Measurements from ENCODE around the gene NOPCHAP1. TPM values are rescaled to one million over a fixed set of nuclear protein-coding genes. Genes with fewer than 3 reads are reported as not detected.

Gene NOPCHAP1
- total RNA-seq, 1 experiment from 2014 or later: 25.6 TPM

DNA sequence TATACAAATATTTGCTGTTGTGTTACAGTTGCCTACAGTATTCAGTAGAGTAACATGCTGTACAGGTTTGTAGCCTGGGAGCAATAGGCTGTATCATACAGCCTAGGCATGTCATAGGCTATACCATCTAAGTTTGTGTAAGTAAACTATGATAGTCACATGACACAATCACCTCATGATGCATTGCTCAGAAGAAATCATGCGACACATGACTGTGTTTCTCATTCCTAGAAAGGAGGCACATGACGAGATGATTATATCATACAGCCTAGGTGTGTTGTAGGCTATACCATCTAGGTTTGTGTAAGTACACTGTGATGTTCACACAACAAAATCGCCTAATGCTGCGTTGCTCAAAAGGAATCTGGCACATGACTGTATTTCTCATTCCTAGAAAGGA, 31.9 kb downstream of the NOPCHAP1 start:
- Histone ChIP-seq H3K4me3 (replicated peaks in 1 of 2; ENCODE audit: low read depth in 1 of 2, low read length in 2 of 2) (no peak overlapping the region), H4K20me1 (ENCODE audit: insufficient read depth) (no peaks in the 10 kb centered on the region), H3K9me3 (ENCODE audit: control insufficient read depth in 1 of 2, insufficient read depth in 1 of 2, low read depth in 1 of 2, low read length in 2 of 2) (no peaks in the 10 kb centered on the region), H2AFZ (ENCODE audit: low read depth, low read length, poor library complexity, severe bottlenecking) (no peak overlapping the region), H3K27ac (ENCODE audit: low read depth, low read length) (no peak overlapping the region), H3K27me3 (ENCODE audit: insufficient read depth, low read length) (no peaks in the 10 kb centered on the region), H3K79me2 (ENCODE audit: insufficient read depth, low read length) (peaks cover 3% of the 10 kb centered on the region; the same call in 1 of the 2 replicates), H3K4me2 (ENCODE audit: low read length) (no peak overlapping the region), H3K4me1 (ENCODE audit: control insufficient read depth in 1 of 2, insufficient read depth in 2 of 2, low read length in 2 of 2) (peaks cover 0 to 7% of the 10 kb centered on the region in 2 experiments; a peak in 1 of 4 replicates), H3K36me3 (ENCODE audit: control insufficient read depth in 1 of 2, insufficient read depth in 2 of 2, low read length in 2 of 2) (no peaks in the 10 kb centered on the region), H3K9me2 (ENCODE audit: insufficient read depth) (no peaks in the 10 kb centered on the region), H3K9ac (ENCODE audit: low read length) (no peak overlapping the region)
- ATAC-seq (no peak), DNase-seq (ENCODE audit: low read depth, low spot score) (no peak)
- RAD21 ChIA-PET (ENCODE audit: low non-redundant PET in 1 of 2, low total read pairs in 2 of 2, uncharacterized antibody in 2 of 2, unreplicated experiment in 2 of 2): no interaction called here
- intact Hi-C loops (cut with micrococcal nuclease): no loop called here
- TF ChIP-seq CEBPB (IDR thresholded peaks at IDR 0.05; ENCODE audit: low read depth) (no peak), FOSL1 (IDR thresholded peaks at IDR 0.05; ENCODE audit: low read depth) (no peak), YY1 (IDR thresholded peaks at IDR 0.05; ENCODE audit: extremely low read depth, insufficient replicate concordance, low read depth, low read length) (no peak), SIN3A (IDR thresholded peaks at IDR 0.05; ENCODE audit: low read depth) (no peak), EGR1 (IDR thresholded peaks at IDR 0.05; ENCODE audit: low read depth) (no peak), ZFX (IDR thresholded peaks at IDR 0.05) (no peak), POLR2A (IDR thresholded peaks at IDR 0.05; ENCODE audit: borderline replicate concordance, extremely low read depth, insufficient read depth, insufficient read length) (no peak)
- TF ChIP-seq, protein P1, sequence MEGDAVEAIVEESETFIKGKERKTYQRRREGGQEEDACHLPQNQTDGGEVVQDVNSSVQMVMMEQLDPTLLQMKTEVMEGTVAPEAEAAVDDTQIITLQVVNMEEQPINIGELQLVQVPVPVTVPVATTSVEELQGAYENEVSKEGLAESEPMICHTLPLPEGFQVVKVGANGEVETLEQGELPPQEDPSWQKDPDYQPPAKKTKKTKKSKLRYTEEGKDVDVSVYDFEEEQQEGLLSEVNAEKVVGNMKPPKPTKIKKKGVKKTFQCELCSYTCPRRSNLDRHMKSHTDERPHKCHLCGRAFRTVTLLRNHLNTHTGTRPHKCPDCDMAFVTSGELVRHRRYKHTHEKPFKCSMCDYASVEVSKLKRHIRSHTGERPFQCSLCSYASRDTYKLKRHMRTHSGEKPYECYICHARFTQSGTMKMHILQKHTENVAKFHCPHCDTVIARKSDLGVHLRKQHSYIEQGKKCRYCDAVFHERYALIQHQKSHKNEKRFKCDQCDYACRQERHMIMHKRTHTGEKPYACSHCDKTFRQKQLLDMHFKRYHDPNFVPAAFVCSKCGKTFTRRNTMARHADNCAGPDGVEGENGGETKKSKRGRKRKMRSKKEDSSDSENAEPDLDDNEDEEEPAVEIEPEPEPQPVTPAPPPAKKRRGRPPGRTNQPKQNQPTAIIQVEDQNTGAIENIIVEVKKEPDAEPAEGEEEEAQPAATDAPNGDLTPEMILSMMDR (IDR thresholded peaks at IDR 0.05 in 2 of 3, conservative IDR thresholded peaks at IDR 0.05 in 1 of 3; ENCODE audit: borderline replicate concordance in 1 of 3, insufficient read depth in 1 of 3, low read depth in 2 of 3, low read length in 2 of 3): no peak
- TF ChIP-seq, protein P2, sequence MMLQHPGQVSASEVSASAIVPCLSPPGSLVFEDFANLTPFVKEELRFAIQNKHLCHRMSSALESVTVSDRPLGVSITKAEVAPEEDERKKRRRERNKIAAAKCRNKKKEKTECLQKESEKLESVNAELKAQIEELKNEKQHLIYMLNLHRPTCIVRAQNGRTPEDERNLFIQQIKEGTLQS (IDR thresholded peaks at IDR 0.05): no peak
- CTCF ChIA-PET: no interaction called here
- no TSS peak for BruUV-seq (replicated peaks)
- POLR2A ChIA-PET: no interaction called here

DNA sequence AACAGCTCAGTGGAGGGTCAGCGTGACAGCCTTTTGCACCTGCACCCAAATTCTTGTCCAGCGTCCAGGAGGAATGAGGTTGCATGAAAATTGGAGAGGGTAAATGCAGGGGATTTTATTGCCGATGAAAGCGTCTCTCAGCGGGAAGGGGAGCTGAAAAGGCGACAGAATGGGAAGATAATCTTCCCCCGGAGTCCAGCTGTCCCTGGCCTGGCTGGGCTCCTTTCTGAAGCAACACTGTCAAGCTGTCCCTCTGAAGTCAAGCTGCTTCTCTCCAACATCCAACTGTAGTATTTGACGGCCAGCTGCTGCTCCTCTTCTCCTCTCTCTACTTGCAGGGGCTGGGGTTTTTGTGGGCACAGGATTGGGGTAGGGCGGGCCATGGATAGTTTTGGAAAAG, 32.7 kb downstream of the NOPCHAP1 start:
- Histone ChIP-seq H2AFZ (ENCODE audit: low read depth, low read length, poor library complexity, severe bottlenecking) (no peak overlapping the region), H3K79me2 (ENCODE audit: insufficient read depth, low read length) (0 out of 2 replicates have a peak, but pooled peaks cover 3% of the 10 kb centered on the region), H3K9me2 (ENCODE audit: insufficient read depth) (no peaks in the 10 kb centered on the region), H3K9me3 (ENCODE audit: control insufficient read depth in 1 of 2, insufficient read depth in 1 of 2, low read depth in 1 of 2, low read length in 2 of 2) (no peaks in the 10 kb centered on the region), H3K27me3 (ENCODE audit: insufficient read depth, low read length) (no peaks in the 10 kb centered on the region), H4K20me1 (ENCODE audit: insufficient read depth) (no peaks in the 10 kb centered on the region), H3K4me3 (replicated peaks in 1 of 2; ENCODE audit: low read depth in 1 of 2, low read length in 2 of 2) (no peak overlapping the region), H3K4me1 (ENCODE audit: control insufficient read depth in 1 of 2, insufficient read depth in 2 of 2, low read length in 2 of 2) (peaks cover 0 to 3% of the 10 kb centered on the region in 2 experiments; a peak in 1 of 4 replicates), H3K27ac (ENCODE audit: low read depth, low read length) (no peak overlapping the region), H3K9ac (ENCODE audit: low read length) (no peak overlapping the region), H3K36me3 (ENCODE audit: control insufficient read depth in 1 of 2, insufficient read depth in 2 of 2, low read length in 2 of 2) (no peaks in the 10 kb centered on the region), H3K4me2 (ENCODE audit: low read length) (no peak overlapping the region)
- POLR2A ChIA-PET: no interaction called here
- CTCF ChIA-PET: no interaction called here
- DNase-seq (ENCODE audit: low read depth, low spot score): no peak
- no TSS peak for BruUV-seq (replicated peaks)
- RAD21 ChIA-PET (ENCODE audit: low non-redundant PET in 1 of 2, low total read pairs in 2 of 2, uncharacterized antibody in 2 of 2, unreplicated experiment in 2 of 2): no interaction called here
- no peak for ATAC-seq
- TF ChIP-seq SRF (IDR thresholded peaks at IDR 0.05; ENCODE audit: low read depth): no peak
- no peak for TF ChIP-seq EZH2phosphoT487 (IDR thresholded peaks at IDR 0.05; ENCODE audit: borderline replicate concordance)
- no peak for TF ChIP-seq JUND (IDR thresholded peaks at IDR 0.05)
- TF ChIP-seq SIN3A (IDR thresholded peaks at IDR 0.05; ENCODE audit: low read depth): no peak
- TF ChIP-seq MAX (IDR thresholded peaks at IDR 0.05): no peak
- no peak for TF ChIP-seq EZH2 (IDR thresholded peaks at IDR 0.05)
- TF ChIP-seq ELF1 (IDR thresholded peaks at IDR 0.05; ENCODE audit: borderline replicate concordance, low read depth): no peak
- no peak for TF ChIP-seq ZNF274 (IDR thresholded peaks at IDR 0.05; ENCODE audit: low read depth, low read length)
- intact Hi-C loops (cut with micrococcal nuclease): no loop called here
